WTC11 (cell line): ENCODE measurements around the gene TUBB4B. TPM values are rescaled to one million over a fixed set of nuclear protein-coding genes. Genes with fewer than 3 reads are reported as not detected.

Experiments
- ATAC-seq: fragments of 200-7000 bp; cut with Tn5 transposase; 2 replicates; pipeline ENCODE4 v1.10.0; 2021; ENCODE audit warnings: mild to moderate bottlenecking, moderate library complexity
- CTCF ChIA-PET: fragments of 300-600 bp; sonication (Branson Sonifier 250); formaldehyde crosslinking; loops from one replicate; lab custom pipeline; 2021; ENCODE audit warnings: antibody characterized with exemption; lab: Charles Lee
- POLR2A ChIA-PET: fragments of 350-600 bp; sonication (Branson Sonifier 250); formaldehyde crosslinking; loops from one replicate; lab custom pipeline; 2021; ENCODE audit warnings: antibody characterized with exemption; lab: Charles Lee
- DNase-seq: peaks from one replicate; pipeline ENCODE4 v3.0.0; 2021; ENCODE audit warnings: low spot score
- H3K27ac Mint-ChIP-seq: 2 replicates; pipeline ENCODE4 v1.8.0; 2021; ENCODE audit warnings: mixed read lengths
- H3K27me3 Mint-ChIP-seq: 2 replicates; pipeline ENCODE4 v1.8.0; 2021; ENCODE audit warnings: low read depth, mild to moderate bottlenecking, moderate library complexity, mixed read lengths
- H3K36me3 Mint-ChIP-seq: 2 replicates; pipeline ENCODE4 v1.8.0; 2021; ENCODE audit warnings: mixed read lengths
- H3K4me1 Mint-ChIP-seq: 2 replicates; pipeline ENCODE4 v1.8.0; 2022; ENCODE audit warnings: mixed read lengths
- H3K4me3 Mint-ChIP-seq: 2 replicates; pipeline ENCODE4 v1.8.0; 2021; ENCODE audit warnings: mild to moderate bottlenecking, moderate library complexity, mixed read lengths
- H3K9me3 Mint-ChIP-seq: 2 replicates; pipeline ENCODE4 v1.8.0; 2021; ENCODE audit warnings: mixed read lengths
- CBFB ChIP-seq: sonication (generic); formaldehyde crosslinking; IDR thresholded peaks from 2 replicates; pipeline ENCODE4 v1.8.1; 2022; ENCODE audit warnings: mild to moderate bottlenecking, low read depth, missing genetic modification reagents
- CTCF ChIP-seq: fragments of 200-600 bp; IDR thresholded peaks from 2 replicates; pipeline ENCODE4 v1.8.0; 2022; ENCODE audit warnings: antibody characterized with exemption
- ESRRA ChIP-seq: sonication (generic); formaldehyde crosslinking; IDR thresholded peaks from 2 replicates; pipeline ENCODE4 v1.8.1; 2022; ENCODE audit warnings: mild to moderate bottlenecking, missing genetic modification reagents, borderline replicate concordance
- NFE2L1 ChIP-seq: sonication (generic); formaldehyde crosslinking; IDR thresholded peaks from 2 replicates; pipeline ENCODE4 v1.8.1; 2023; ENCODE audit warnings: missing genetic modification reagents
- SP1 ChIP-seq: sonication (generic); formaldehyde crosslinking; conservative IDR thresholded peaks from 2 replicates; pipeline ENCODE4 v1.8.1; 2022; ENCODE audit warnings: missing genetic modification reagents
- TP53 ChIP-seq: sonication (generic); formaldehyde crosslinking; IDR thresholded peaks from 2 replicates; pipeline ENCODE4 v1.8.1; 2023; ENCODE audit warnings: mild to moderate bottlenecking, missing genetic modification reagents
- ZNF232 ChIP-seq: sonication (generic); formaldehyde crosslinking; IDR thresholded peaks from 2 replicates; pipeline ENCODE4 v1.8.0; 2022; ENCODE audit warnings: mild to moderate bottlenecking, missing genetic modification reagents
- ZNF263 ChIP-seq: sonication (generic); formaldehyde crosslinking; IDR thresholded peaks from 2 replicates; pipeline ENCODE4 v1.8.1; 2022; ENCODE audit warnings: low read depth, mild to moderate bottlenecking, moderate library complexity, missing genetic modification reagents
- total RNA-seq: library from RNA; stranded (reverse); gene quantifications from 3 replicates; pipeline ENCODE4 v1.2.3, GENCODE V29; 2021
- TF ChIP-seq, protein P1 (sequence below): sonication (generic); formaldehyde crosslinking; IDR thresholded peaks from 2 replicates; pipeline ENCODE4 v1.8.1; 2022; ENCODE audit warnings: missing genetic modification reagents, borderline replicate concordance
- TF ChIP-seq, protein P2 (sequence below): sonication (generic); formaldehyde crosslinking; IDR thresholded peaks from 2 replicates; pipeline ENCODE4 v1.8.0; 2023; ENCODE audit warnings: missing genetic modification reagents
- TF ChIP-seq, protein P3 (sequence below): sonication (generic); formaldehyde crosslinking; IDR thresholded peaks from 2 replicates; pipeline ENCODE4 v1.8.0; 2022; ENCODE audit warnings: mild to moderate bottlenecking, missing genetic modification reagents

The TUBB4B gene
- total RNA-seq, 1 experiment from 2014 or later, result 375 TPM

DNA sequence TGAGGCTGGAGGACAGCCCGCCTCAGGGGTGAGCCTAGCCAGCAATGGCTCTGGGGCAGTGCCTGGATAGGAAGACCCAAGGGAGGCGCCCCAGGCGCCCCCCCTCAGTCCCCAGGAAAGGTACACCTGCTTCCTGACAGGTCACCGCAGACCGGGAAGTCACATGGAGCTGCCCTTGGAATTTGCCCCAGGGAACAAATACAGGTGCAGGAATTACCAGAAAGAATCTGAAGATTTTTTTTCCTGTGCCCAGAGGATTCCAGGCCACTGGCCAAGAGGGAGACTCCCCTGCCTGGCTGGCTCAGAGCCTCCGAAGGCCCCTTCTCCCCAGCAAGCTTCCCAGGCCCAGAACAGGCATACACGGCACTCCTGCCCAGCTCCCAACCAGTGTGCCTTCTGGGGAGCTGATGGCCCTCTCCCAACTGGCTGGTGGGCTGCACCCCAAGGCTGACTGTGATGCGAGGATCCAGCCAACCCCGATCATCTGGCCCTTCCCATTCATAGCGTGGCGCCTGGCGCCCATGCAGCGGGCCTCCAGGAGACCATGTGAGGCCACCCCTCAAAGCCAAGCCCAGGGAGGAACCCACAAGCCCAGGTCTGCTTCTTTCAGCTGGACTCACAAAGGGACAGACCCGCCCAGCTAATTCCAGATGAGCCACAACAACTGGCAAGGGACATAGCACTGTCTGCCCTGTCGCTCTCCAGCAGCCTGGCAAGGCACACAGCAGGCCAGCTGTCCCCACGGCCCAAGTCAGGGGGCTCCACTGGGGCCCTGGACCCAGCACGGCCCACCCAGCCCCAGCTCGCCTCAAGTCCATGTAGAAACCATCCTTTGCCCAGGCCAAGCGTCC, 42.8 kb upstream of the TUBB4B start:
- Mint-ChIP-seq H3K27ac (no peak overlapping the region), H3K36me3 (no peaks in the 10 kb centered on the region), H3K9me3 (no peaks in the 10 kb centered on the region), H3K4me1 (peaks cover 27% of the 10 kb centered on the region), H3K27me3 (no peaks in the 10 kb centered on the region), H3K4me3 (peak overlapping the region; percentile 84)
- ChIA-PET CTCF (interaction anchor here (1.3 to 2.5 kb wide), 5 partner anchors 9 to 38 kb away, joined by 3 to 14 read pairs (median 10); partner anchors contain the start of genes LRRC26, RNF224 and SSNA1), POLR2A (interaction anchor here (0.6 kb wide), 1 partner anchor 120 kb away, joined by 4 read pairs; no protein-coding TSS in a partner anchor)
- ATAC-seq, result no peak
- no peak for DNase-seq
- TF ChIP-seq TP53 (CRISPR knock-in tag) (no peak), ZNF232 (CRISPR knock-in tag) (no peak), NFE2L1 (CRISPR knock-in tag) (no peak), CTCF (no peak), ZNF263 (CRISPR knock-in tag) (no peak)
- TF ChIP-seq, protein P1, sequence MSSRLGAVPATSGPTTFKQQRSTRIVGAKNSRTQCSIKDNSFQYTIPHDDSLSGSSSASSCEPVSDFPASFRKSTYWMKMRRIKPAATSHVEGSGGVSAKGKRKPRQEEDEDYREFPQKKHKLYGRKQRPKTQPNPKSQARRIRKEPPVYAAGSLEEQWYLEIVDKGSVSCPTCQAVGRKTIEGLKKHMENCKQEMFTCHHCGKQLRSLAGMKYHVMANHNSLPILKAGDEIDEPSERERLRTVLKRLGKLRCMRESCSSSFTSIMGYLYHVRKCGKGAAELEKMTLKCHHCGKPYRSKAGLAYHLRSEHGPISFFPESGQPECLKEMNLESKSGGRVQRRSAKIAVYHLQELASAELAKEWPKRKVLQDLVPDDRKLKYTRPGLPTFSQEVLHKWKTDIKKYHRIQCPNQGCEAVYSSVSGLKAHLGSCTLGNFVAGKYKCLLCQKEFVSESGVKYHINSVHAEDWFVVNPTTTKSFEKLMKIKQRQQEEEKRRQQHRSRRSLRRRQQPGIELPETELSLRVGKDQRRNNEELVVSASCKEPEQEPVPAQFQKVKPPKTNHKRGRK (CRISPR knock-in tag), result no peak
- TF ChIP-seq, protein P2, sequence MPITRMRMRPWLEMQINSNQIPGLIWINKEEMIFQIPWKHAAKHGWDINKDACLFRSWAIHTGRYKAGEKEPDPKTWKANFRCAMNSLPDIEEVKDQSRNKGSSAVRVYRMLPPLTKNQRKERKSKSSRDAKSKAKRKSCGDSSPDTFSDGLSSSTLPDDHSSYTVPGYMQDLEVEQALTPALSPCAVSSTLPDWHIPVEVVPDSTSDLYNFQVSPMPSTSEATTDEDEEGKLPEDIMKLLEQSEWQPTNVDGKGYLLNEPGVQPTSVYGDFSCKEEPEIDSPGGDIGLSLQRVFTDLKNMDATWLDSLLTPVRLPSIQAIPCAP (CRISPR knock-in tag), result no peak

- Mint-ChIP-seq H3K27ac (no peak overlapping the region), H3K27me3 (no peaks in the 10 kb centered on the region), H3K4me1 (peaks cover 29% of the 10 kb centered on the region), H3K36me3 (no peaks in the 10 kb centered on the region), H3K9me3 (no peaks in the 10 kb centered on the region), H3K4me3 (peak overlapping the region; percentile 84)
- TF ChIP-seq ESRRA (no peak), ZNF263 (CRISPR knock-in tag) (no peak)
- ChIA-PET CTCF (interaction anchor here (0.7 to 2.5 kb wide), 9 partner anchors 10 to 152 kb away, joined by 3 to 14 read pairs (median 5); partner anchors contain the start of genes LRRC26, NPDC1, RNF224 and SSNA1), POLR2A (interaction anchor here (1.2 kb wide), 1 partner anchor 24 kb away, joined by 4 read pairs; the partner anchor contains the start of gene RNF208)
- DNase-seq (no peak), ATAC-seq (no peak)
Measured at GRCh38 chr9:137198902-137199283, 42.2 kb upstream of the TUBB4B start.

DNA sequence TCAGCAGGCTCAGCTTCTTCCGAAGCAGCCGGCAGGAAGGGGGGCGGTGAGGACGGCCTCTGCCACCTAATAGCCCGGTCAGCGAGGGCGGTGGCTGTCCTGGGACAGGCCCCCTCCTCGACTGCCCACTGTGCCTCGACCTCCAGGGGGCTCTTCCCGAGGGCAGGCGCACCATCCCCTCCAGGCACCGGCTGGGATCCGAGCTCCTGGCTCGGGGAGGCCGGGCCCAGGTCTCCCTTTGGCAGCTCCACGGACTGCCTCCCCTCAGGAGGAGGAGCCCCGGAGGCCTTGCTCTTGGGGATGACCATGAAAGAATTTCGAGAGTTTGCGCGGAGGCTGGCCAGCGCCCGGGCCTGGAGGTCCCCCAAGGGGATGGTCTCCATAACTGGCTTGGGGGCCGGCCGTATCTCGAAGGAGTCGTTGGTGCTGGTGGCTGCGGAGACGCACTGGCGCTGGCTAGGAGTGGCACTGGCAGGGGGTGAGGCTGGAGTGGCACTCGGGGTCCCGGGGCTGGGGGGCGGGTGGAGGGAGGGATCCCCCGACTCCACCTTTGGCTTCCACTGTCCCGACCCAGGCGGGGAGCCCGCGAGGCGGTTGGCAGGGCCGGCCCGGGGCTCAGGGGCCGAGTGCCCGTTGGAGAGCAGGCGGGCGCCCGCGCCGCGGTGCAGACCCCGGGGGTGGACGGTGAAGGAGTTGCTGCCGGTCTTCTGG, 41.5 kb upstream of the TUBB4B start:
- 0 out of 2 replicates have a peak overlapping the region, but pooled peaks have one; percentile 49 for H3K27ac Mint-ChIP-seq
- H3K4me1 Mint-ChIP-seq, result peaks cover 36% of the 10 kb centered on the region
- no peaks in the 10 kb centered on the region for H3K9me3 Mint-ChIP-seq
- CTCF ChIA-PET, result interaction anchor here (0.7 to 2.5 kb wide), 10 partner anchors 9 to 153 kb away, joined by 3 to 14 read pairs (median 4); partner anchors contain the start of genes LRRC26, NPDC1, RNF224 and SSNA1
- no peak for ATAC-seq
- peak; percentile 45 for DNase-seq
- H3K27me3 Mint-ChIP-seq, result no peaks in the 10 kb centered on the region
- peak overlapping the region; percentile 84 for H3K4me3 Mint-ChIP-seq
- POLR2A ChIA-PET, result interaction anchor here (1.2 kb wide), 1 partner anchor 23 kb away, joined by 4 read pairs; the partner anchor contains the start of gene RNF208
- no peaks in the 10 kb centered on the region for H3K36me3 Mint-ChIP-seq
- TF ChIP-seq CBFB (no peak), SP1 (CRISPR knock-in tag) (no peak), ZNF263 (CRISPR knock-in tag) (peak; percentile 42; the same call in 1 of the 2 replicates)
- TF ChIP-seq, protein P3, sequence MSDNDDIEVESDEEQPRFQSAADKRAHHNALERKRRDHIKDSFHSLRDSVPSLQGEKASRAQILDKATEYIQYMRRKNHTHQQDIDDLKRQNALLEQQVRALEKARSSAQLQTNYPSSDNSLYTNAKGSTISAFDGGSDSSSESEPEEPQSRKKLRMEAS (CRISPR knock-in tag), result no peak
